B cell (primary cell): Measurements from ENCODE around the gene DPEP2NB.

Experiments
- CTCF ChIP-seq: fragments of 200-600 bp; IDR thresholded peaks from one replicate; pipeline ENCODE4 v1.8.0; 2022; ENCODE audit warnings: antibody characterized with exemption, mild to moderate bottlenecking
- EZH2 ChIP-seq: IDR thresholded peaks from 2 replicates; pipeline ENCODE4 v1.6.1; 2012; ENCODE audit warnings: borderline replicate concordance, low read depth, mild to moderate bottlenecking, moderate library complexity, low read length; ENCODE audit not compliant: insufficient read depth, poor library complexity, severe bottlenecking

- TF ChIP-seq CTCF (no peak), EZH2 (no peak)
These were observed 32.3 kb upstream of the DPEP2NB start for GRCh38 chr16:68047987-68048386.
